H9 (cell line): ENCODE data around the gene EPM2A. TPM values are rescaled to one million over a fixed set of nuclear protein-coding genes. Genes with fewer than 3 reads are reported as not detected.

Source experiments
- DNase-seq: peaks from one replicate; pipeline ENCODE4 v3.0.0-alpha.2; 2017
- H2AFZ ChIP-seq: one replicate; pipeline ENCODE4 v1.6.1; 2013; ENCODE audit warnings: mild to moderate bottlenecking, low read length, control low read depth, moderate library complexity
- H2AK5ac ChIP-seq: 2 replicates; pipeline ENCODE4 v1.6.1; 2013; ENCODE audit warnings: low read length, control low read depth, mixed read lengths; ENCODE audit not compliant: insufficient read length
- H2BK120ac ChIP-seq: one replicate; pipeline ENCODE4 v1.6.1; 2013; ENCODE audit warnings: low read depth, mild to moderate bottlenecking, low read length, control low read depth, inconsistent platforms; ENCODE audit not compliant: poor library complexity, severe bottlenecking
- H2BK12ac ChIP-seq: 2 replicates; pipeline ENCODE4 v1.6.1; 2013; ENCODE audit warnings: low read length, control low read depth, mixed read lengths, low read depth; ENCODE audit not compliant: insufficient read length
- H2BK15ac ChIP-seq: 2 replicates; pipeline ENCODE4 v1.6.1; 2013; ENCODE audit warnings: low read depth, low read length, control low read depth
- H2BK20ac ChIP-seq: one replicate; pipeline ENCODE4 v1.6.1; 2013; ENCODE audit warnings: low read depth, mild to moderate bottlenecking, low read length, control low read depth, inconsistent platforms; ENCODE audit not compliant: poor library complexity, severe bottlenecking
- H2BK5ac ChIP-seq: 2 replicates; pipeline ENCODE4 v1.6.1; 2013; ENCODE audit warnings: low read length, control low read depth, mixed read lengths; ENCODE audit not compliant: insufficient read length
- H3K14ac ChIP-seq: 2 replicates; pipeline ENCODE4 v1.6.1; 2013; ENCODE audit warnings: low read length, control low read depth; ENCODE audit not compliant: insufficient read depth
- H3K18ac ChIP-seq: 2 replicates; pipeline ENCODE4 v1.6.1; 2013; ENCODE audit warnings: low read depth, mild to moderate bottlenecking, mixed read lengths, low read length, control low read depth; ENCODE audit not compliant: insufficient read length
- H3K23ac ChIP-seq: 2 replicates; pipeline ENCODE4 v1.6.1; 2013; ENCODE audit warnings: low read length, control low read depth, mixed read lengths, low read depth; ENCODE audit not compliant: insufficient read length
- H3K23me2 ChIP-seq: 2 replicates; pipeline ENCODE4 v1.6.1; 2013; ENCODE audit warnings: low read depth, mild to moderate bottlenecking, mixed read lengths, low read length, control low read depth; ENCODE audit not compliant: insufficient read length, poor library complexity, severe bottlenecking
- H3K27ac ChIP-seq: 2 replicates; pipeline ENCODE4 v1.5.1; 2013; ENCODE audit warnings: low read length, control low read depth, mixed read lengths, low read depth; ENCODE audit not compliant: insufficient read length
- H3K27me3 ChIP-seq: 2 replicates; pipeline ENCODE4 v1.6.1; 2013; ENCODE audit warnings: low read length, control low read depth, inconsistent platforms; ENCODE audit not compliant: insufficient read depth
- H3K4ac ChIP-seq: 2 replicates; pipeline ENCODE4 v1.6.1; 2013; ENCODE audit warnings: low read depth, mild to moderate bottlenecking, control low read depth, inconsistent platforms, low read length, moderate library complexity
- H3K4me1 ChIP-seq: 2 replicates; pipeline ENCODE4 v1.6.1; 2013; ENCODE audit warnings: low read length, control low read depth, inconsistent platforms; ENCODE audit not compliant: insufficient read depth
- H3K4me2 ChIP-seq: 2 replicates; pipeline ENCODE4 v1.6.1; 2013; ENCODE audit warnings: low read length, control low read depth, mixed read lengths; ENCODE audit not compliant: insufficient read length, insufficient read depth
- H3K56ac ChIP-seq: 2 replicates; pipeline ENCODE4 v1.6.1; 2013; ENCODE audit warnings: low read depth, mild to moderate bottlenecking, mixed read lengths, low read length, control low read depth; ENCODE audit not compliant: insufficient read length
- H3K79me1 ChIP-seq: 2 replicates; pipeline ENCODE4 v1.6.1; 2013; ENCODE audit warnings: low read depth, mild to moderate bottlenecking, moderate library complexity, low read length, control low read depth, inconsistent platforms; ENCODE audit not compliant: insufficient read depth, poor library complexity, severe bottlenecking
- H3K79me2 ChIP-seq: 2 replicates; pipeline ENCODE4 v1.6.1; 2013; ENCODE audit warnings: low read length, control low read depth, inconsistent platforms; ENCODE audit not compliant: insufficient read depth
- H3K9ac ChIP-seq: 2 replicates; pipeline ENCODE4 v1.6.1; 2013; ENCODE audit warnings: low read length, control low read depth, mixed read lengths; ENCODE audit not compliant: insufficient read length; ENCODE audit errors: extremely low read depth
- H3K9me3 ChIP-seq: one replicate; pipeline ENCODE4 v1.6.1; 2013; ENCODE audit warnings: low read depth, low read length, inconsistent platforms; ENCODE audit not compliant: control insufficient read depth
- H3T11ph ChIP-seq: one replicate; pipeline ENCODE4 v1.6.1; 2013; ENCODE audit warnings: mild to moderate bottlenecking, low read length, control low read depth, inconsistent platforms
- H4K20me1 ChIP-seq: one replicate; pipeline ENCODE4 v1.6.1; 2013; ENCODE audit not compliant: control insufficient read depth, insufficient read length, insufficient read depth
- H4K5ac ChIP-seq: 2 replicates; pipeline ENCODE4 v1.6.1; 2013; ENCODE audit warnings: low read depth, mild to moderate bottlenecking, mixed read lengths, low read length, control low read depth; ENCODE audit not compliant: insufficient read length
- H4K8ac ChIP-seq: replicated peaks from 2 replicates; pipeline ENCODE4 v1.6.1; 2013; ENCODE audit warnings: low read length, control low read depth, mixed read lengths, low read depth; ENCODE audit not compliant: insufficient read length
- H4K91ac ChIP-seq: 2 replicates; pipeline ENCODE4 v1.6.1; 2013; ENCODE audit warnings: low read depth, mild to moderate bottlenecking, moderate library complexity, mixed read lengths, low read length, control low read depth; ENCODE audit not compliant: insufficient read length
- H3K27ac Mint-ChIP-seq, 3 experiments: 2 replicates in 2 of 3; 3 replicates in 1 of 3; pipeline ENCODE4 v1.8.0; 2020 to 2021; ENCODE audit warnings: mixed read lengths in 3 of 3, mild to moderate bottlenecking in 1 of 3, moderate library complexity in 1 of 3
- H3K27me3 Mint-ChIP-seq: 2 replicates; pipeline ENCODE4 v1.8.0; 2021; ENCODE audit warnings: low read depth, mild to moderate bottlenecking, moderate library complexity, mixed read lengths
- H3K36me3 Mint-ChIP-seq, 3 experiments: 2 replicates in 2 of 3; 3 replicates in 1 of 3; pipeline ENCODE4 v1.8.0; 2020 to 2021; ENCODE audit warnings: low read depth in 3 of 3, mixed read lengths in 3 of 3; ENCODE audit not compliant: insufficient read depth in 1 of 3
- H3K4me1 Mint-ChIP-seq, 2 experiments: 2 replicates each; pipeline ENCODE4 v1.8.0; 2020; ENCODE audit warnings: mixed read lengths in 2 of 2
- H3K4me3 Mint-ChIP-seq, 2 experiments: 2 replicates in 1 of 2; 3 replicates in 1 of 2; pipeline ENCODE4 v1.8.0; 2020 to 2021; ENCODE audit warnings: mild to moderate bottlenecking in 2 of 2, mixed read lengths in 2 of 2, moderate library complexity in 1 of 2
- H3K9me3 Mint-ChIP-seq, 2 experiments: 2 replicates in 1 of 2; 3 replicates in 1 of 2; pipeline ENCODE4 v1.8.0; 2020; ENCODE audit warnings: mild to moderate bottlenecking in 2 of 2, mixed read lengths in 2 of 2, moderate library complexity in 1 of 2
- CTCF ChIP-seq: fragments of 200-600 bp; sonication (generic); conservative IDR thresholded peaks from 3 replicates; pipeline ENCODE4 v1.8.0; 2021; ENCODE audit warnings: antibody characterized with exemption, mild to moderate bottlenecking
- WGBS: extraction: QIAGEN DNeasy Blood & Tissue Kit; methylation state at CpG from one replicate; pipeline ENCODE4 v1.1.7; 2013; ENCODE audit warnings: missing lambda C conversion rate, low lambda C conversion rate, mixed read lengths; ENCODE audit not compliant: insufficient read length; ENCODE audit errors: extremely low coverage; 5-methylcytosine and 5-hydroxymethylcytosine counted together
- total RNA-seq: library from RNA; stranded (reverse); gene quantifications from 2 replicates; pipeline ENCODE4 v1.2.1, GENCODE V29; 2021

Gene EPM2A
- total RNA-seq, 1 experiment from 2014 or later, result 8.2 TPM

- H3K27me3 ChIP-seq, result no peaks in the 10 kb centered on the region
- H3K36me3 Mint-ChIP-seq, result peaks cover 2 to 8% (median 2%) of the 10 kb centered on the region in 3 experiments; a peak in 2 of 7 replicates
- H4K8ac ChIP-seq, result no peak overlapping the region
- no peak overlapping the region for H4K5ac ChIP-seq
- no peak overlapping the region for H2BK15ac ChIP-seq
- no peak overlapping the region for H3K56ac ChIP-seq
- no peak overlapping the region for H3K27ac ChIP-seq
- no peaks in the 10 kb centered on the region; the same call in 1 of the 2 replicates for H3K4me1 ChIP-seq
- no peak overlapping the region for H3K4me3 Mint-ChIP-seq
- no CpG with 5 or more reads among the region's 2 CpGs for WGBS
- H2BK12ac ChIP-seq, result no peak overlapping the region
- H2BK20ac ChIP-seq, result no peak overlapping the region
- TF ChIP-seq CTCF, result no peak
- no peaks in the 10 kb centered on the region for H3K9me3 Mint-ChIP-seq
- no peak overlapping the region for H2AK5ac ChIP-seq
- H2BK5ac ChIP-seq, result no peak overlapping the region
- no peaks in the 10 kb centered on the region for H3K79me1 ChIP-seq
- H3K9me3 ChIP-seq, result no peaks in the 10 kb centered on the region
- no peak overlapping the region; a peak in 1 of 7 replicates for H3K27ac Mint-ChIP-seq
- H2AFZ ChIP-seq, result no peak overlapping the region
- H3K4me1 Mint-ChIP-seq, result peaks cover 7 to 8% of the 10 kb centered on the region in 2 experiments; a peak in 3 of 4 replicates
- no peak overlapping the region for H2BK120ac ChIP-seq
- no peak overlapping the region for H4K91ac ChIP-seq
- no peak overlapping the region for H3K9ac ChIP-seq
- H3K18ac ChIP-seq, result no peak overlapping the region
- no peak overlapping the region for H3K23ac ChIP-seq
- H3K4ac ChIP-seq, result no peak overlapping the region
- no peaks in the 10 kb centered on the region for H3K79me2 ChIP-seq
- no peak for DNase-seq
- H3K14ac ChIP-seq, result no peak overlapping the region
- no peaks in the 10 kb centered on the region for H3K23me2 ChIP-seq
- no peaks in the 10 kb centered on the region for H4K20me1 ChIP-seq
- no peaks in the 10 kb centered on the region for H3K27me3 Mint-ChIP-seq
- H3K4me2 ChIP-seq, result no peak overlapping the region
- H3T11ph ChIP-seq, result no peak overlapping the region
Measured at GRCh38 chr6:145669627-145670034, 65.7 kb downstream of the EPM2A start.
